Activated T-helper 1 cell treated with Interleukin-2 at 50 U/mL for 16 hours (primary cell): ENCODE results near the gene TTC23.
"Not testable (repeated sequence)": the region's sequence is repeated elsewhere in the genome, so short reads cannot be mapped to it uniquely, and the experiment has no call there.

Source experiments
- DNase-seq: peaks from one replicate; pipeline ENCODE4 v3.0.0-alpha.2; 2020; ENCODE audit warnings: low read depth

TTC23 gene

GRCh38 chr15:99250001-99250400, 620 bp upstream of the TTC23 start:
- DNase-seq, result no peak

DNA sequence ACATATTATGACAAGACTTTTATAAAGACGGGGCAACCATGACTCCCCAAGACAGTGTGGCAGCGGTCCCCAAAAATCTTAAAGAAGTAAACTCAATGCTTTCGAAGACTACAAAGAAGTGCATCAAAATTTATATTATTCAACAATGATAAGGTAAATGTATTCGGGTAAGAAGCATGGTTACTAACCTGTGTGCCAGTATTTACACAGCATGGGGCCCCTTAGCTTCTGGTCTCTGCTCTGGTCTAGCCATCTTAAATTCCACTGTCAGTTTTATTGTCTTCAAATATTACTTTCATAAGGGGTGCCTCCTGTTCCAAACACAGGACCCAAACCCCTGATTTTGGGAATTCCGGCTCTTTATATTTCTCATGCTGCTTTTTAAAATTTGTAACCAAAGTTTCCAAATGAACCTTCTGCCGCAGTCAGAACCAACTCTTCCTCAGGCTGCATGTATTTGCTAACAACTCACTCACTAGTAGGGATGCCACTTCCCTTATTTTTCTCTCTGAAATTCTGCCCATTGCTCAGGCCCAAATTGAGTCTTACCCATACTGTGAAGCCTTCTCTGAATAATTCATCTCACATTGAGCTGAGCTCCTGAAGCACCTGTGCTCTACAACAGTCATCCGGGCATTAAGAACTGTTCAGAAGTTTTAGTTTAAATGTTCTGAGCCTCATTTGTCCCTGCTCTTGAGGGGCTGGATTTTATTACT, 1.2 kb downstream of the TTC23 start:
- DNase-seq, result no peak

GRCh38 chr15:99247062-99247461, 2.3 kb downstream of the TTC23 start:
- DNase-seq, result no peak

DNA sequence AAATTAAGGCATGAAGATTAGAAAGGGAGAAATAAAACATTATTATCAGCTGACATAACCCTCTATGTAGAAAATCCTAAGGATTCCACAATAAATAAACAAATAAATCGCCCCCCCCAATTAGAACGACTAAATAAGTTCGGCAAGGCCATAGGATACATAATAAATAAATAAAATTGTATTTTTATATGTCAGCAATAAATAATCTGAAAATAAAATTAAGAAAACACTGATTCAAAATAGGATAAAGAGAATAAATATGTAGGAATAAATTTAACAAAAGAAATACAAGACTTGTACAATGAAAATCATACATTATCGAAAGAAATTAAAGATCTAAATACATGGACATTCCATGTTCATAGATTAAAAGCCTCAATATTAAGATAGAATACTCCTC, 5.1 kb downstream of the TTC23 start:
- DNase-seq, result no peak

DNA sequence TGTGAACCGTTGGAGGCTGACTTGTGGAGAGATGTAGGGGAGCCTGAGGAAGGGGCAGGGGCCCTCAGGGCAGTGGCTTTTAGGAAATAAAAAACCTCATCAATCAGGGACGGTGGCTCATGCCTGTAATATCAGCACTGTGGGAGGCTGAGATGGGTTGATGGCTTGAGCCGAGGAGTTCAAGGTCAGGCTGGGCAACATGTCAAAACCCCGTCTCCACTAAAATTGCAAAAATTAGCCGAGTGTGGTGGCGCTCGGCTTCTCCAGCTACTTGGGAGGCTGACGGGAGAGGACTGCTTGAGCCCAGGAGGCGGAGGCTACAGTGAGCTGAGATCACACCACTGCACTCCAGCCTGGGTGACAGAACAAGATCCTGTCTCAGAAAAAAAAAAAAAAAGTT, 7.6 kb downstream of the TTC23 start:
- no peak for DNase-seq

DNA sequence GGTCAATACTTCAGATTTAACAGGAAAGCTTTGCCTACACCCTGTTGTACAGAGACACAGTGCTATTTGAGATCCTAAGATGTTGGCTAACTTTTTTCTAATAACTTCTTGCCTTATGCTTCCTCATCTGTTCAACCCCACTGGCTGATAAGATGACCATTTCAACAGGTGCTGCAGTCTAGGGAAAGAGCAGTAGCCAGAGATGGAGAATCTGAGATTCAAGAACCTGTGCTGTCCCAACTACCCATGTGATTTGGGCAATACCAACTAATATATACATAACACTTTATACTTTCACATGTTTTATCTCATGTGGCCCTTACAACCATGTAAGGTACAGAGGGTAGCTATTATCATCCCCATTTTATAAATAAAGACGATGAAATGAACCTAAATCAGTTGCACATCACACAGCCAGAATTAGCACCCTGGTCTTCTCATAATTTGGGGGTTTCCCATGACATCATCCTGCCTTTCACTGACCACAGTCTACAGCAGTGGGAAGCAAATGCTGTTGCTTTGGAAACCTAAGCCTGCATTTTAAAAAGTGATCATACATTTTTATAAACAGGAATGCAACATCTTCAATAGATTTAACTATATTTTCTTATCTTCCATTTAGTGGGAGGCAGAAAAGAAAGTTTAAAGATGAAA, 9.7 kb downstream of the TTC23 start:
- no peak for DNase-seq

- no peak for DNase-seq
Measured at GRCh38 chr15:99238849-99239248, 10.5 kb downstream of the TTC23 start.

- DNase-seq, result not testable (repeated sequence)
Measured at GRCh38 chr15:99234160-99234559, 15.2 kb downstream of the TTC23 start.

GRCh38 chr15:99232740-99233139, 16.6 kb downstream of the TTC23 start:
- DNase-seq, result no peak

DNA sequence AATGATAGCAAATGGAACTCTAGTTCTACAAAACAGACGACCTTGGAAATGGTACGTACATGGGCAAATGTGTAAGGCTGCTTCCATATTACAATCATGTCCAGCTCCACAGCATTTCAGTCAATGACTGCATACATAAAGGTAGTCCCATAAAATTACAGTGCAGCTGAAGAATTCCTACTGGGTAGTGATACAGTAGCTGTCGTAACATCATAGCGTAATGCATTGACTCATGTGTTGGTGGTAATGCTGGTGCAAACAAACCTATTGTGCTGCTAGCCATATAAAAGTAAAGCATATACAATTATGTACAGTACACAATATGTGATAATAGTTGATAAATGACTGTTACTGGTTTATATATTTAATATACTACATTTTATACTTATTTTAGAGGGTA, 18.5 kb downstream of the TTC23 start:
- DNase-seq, result no peak

- no peak for DNase-seq
Measured at GRCh38 chr15:99228120-99228770, 21.1 kb downstream of the TTC23 start.

DNA sequence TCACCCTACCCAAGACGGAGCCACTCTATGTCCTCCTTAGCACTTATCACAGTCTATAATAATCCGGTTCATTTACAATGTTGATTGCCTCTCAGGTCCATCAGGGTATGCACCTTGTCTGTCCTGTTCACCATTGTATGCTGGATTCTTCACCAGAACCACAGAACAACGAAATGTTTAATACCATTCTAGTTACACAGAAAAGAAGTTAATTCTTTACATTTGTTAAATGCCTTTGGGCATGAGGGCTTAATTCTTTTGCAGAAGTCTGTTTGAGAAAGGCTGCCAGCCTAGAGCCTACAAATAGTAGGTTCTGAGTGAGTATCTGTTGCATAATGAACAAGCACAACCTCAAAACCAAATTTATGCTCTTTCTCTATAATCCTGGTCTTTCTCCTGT, 22.6 kb downstream of the TTC23 start:
- no peak for DNase-seq

- no peak for DNase-seq
Measured at GRCh38 chr15:99224372-99225214, 24.8 kb downstream of the TTC23 start.

- DNase-seq, result peak; percentile 22
Measured at GRCh38 chr15:99213187-99213811, 36.1 kb downstream of the TTC23 start.

GRCh38 chr15:99212406-99212805, 37.0 kb downstream of the TTC23 start:
- DNase-seq, result no peak

- no peak for DNase-seq
Measured at GRCh38 chr15:99211926-99212325, 37.5 kb downstream of the TTC23 start.

DNA sequence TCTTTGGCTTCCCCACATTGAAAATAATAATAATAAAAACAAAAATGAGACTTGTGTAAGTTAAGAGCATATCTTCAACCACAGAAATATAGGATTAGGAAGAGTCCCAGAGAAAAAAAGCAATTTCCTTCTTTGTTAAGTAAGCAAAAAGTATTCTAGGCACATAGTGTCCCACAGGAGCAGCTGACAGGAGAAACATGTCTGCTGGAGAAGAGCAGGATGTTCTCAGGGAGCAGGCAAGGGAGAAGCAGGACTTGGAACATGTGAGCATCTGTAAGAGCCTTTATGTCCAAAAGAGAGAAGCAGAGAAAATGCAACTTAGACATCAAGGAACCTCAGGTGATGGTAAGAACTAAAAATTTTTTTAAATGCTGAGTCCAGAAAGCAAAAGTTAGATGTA, 39.0 kb downstream of the TTC23 start:
- no peak for DNase-seq

- DNase-seq, result no peak
Measured at GRCh38 chr15:99209326-99209725, 40.1 kb downstream of the TTC23 start.

DNA sequence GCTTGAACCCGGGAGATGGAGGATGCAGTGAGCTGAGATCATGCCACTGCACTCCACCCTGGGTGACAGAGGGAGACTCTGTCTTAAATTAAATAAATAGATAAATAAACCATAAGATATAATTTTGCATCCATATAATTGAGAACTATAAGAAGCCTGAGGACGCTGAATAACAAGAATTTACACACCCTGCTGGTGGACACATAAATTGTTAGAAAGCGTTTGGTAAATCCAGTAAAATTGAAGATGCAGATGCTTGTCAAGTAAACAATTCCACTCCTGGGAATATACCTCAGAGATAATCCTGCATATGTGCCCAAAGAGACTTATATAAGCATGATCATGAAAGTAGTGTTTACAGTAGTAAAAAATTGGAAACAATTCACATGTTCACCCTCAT, 41.7 kb downstream of the TTC23 start:
- DNase-seq, result no peak

DNA sequence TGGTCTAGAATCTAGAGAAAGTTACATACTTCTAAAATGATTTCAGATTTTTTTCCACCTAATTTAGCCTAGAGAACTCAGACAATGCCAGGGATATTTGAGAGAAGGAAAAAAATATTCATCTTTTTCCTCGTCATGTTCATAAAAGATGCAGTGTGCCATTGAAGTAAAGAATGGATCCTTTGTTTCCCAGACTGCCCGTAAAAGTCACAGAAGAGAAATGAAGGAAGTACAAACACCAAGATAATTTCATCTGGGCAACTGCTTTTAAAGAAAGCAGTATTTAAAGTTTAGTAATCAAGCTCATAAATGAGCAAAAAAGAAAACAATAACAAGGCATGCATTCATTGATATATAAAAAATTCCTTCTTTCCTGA, 47.2 kb downstream of the TTC23 start:
- no peak for DNase-seq

GRCh38 chr15:99201408-99202175, 47.8 kb downstream of the TTC23 start:
- DNase-seq, result no peak
